Ectodermal cell (in vitro differentiated cells): ENCODE measurements around the gene SLC8A1.

ENCODE experiments used
- H3K27ac ChIP-seq: 2 replicates; pipeline ENCODE4 v1.7.0; 2013; ENCODE audit warnings: mild to moderate bottlenecking, low read depth, low read length; ENCODE audit not compliant: insufficient read depth, poor library complexity, severe bottlenecking
- H3K27me3 ChIP-seq: 2 replicates; pipeline ENCODE4 v1.7.0; 2013; ENCODE audit warnings: mild to moderate bottlenecking, low read length; ENCODE audit not compliant: insufficient read depth, control insufficient read depth, poor library complexity, severe bottlenecking
- H3K36me3 ChIP-seq: one replicate; pipeline ENCODE4 v1.7.0; 2013; ENCODE audit warnings: low read length; ENCODE audit not compliant: control insufficient read depth, insufficient read depth
- H3K4me1 ChIP-seq: one replicate; pipeline ENCODE4 v1.7.0; 2013; ENCODE audit warnings: low read length; ENCODE audit not compliant: control insufficient read depth, insufficient read depth
- H3K4me3 ChIP-seq: 2 replicates; pipeline ENCODE4 v1.7.0; 2013; ENCODE audit warnings: low read depth, low read length, control low read depth; ENCODE audit not compliant: insufficient read depth
- H3K9me3 ChIP-seq: 2 replicates; pipeline ENCODE4 v1.7.0; 2013; ENCODE audit warnings: mild to moderate bottlenecking, low read length, moderate library complexity; ENCODE audit not compliant: control insufficient read depth
- WGBS, 2 experiments: methylation state at CpG; one replicate each; pipeline ENCODE4 v1.1.7; 2013; ENCODE audit warnings: missing lambda C conversion rate in 2 of 2; 5-methylcytosine and 5-hydroxymethylcytosine counted together

Gene SLC8A1

GRCh38 chr2:40286721-40287120, 165.2 kb downstream of the SLC8A1 start:
- H3K4me3 ChIP-seq: no peak overlapping the region
- H3K27me3 ChIP-seq: no peaks in the 10 kb centered on the region
- H3K9me3 ChIP-seq: no peaks in the 10 kb centered on the region
- no peak overlapping the region for H3K27ac ChIP-seq
- WGBS, 2 experiments: 90 to 93% methylated on average over 3 of the region's 3 CpGs
- no peaks in the 10 kb centered on the region for H3K4me1 ChIP-seq
- no peaks in the 10 kb centered on the region for H3K36me3 ChIP-seq

- Histone ChIP-seq H3K4me1 (no peaks in the 10 kb centered on the region), H3K36me3 (no peaks in the 10 kb centered on the region), H3K4me3 (no peak overlapping the region), H3K27me3 (no peaks in the 10 kb centered on the region), H3K9me3 (no peaks in the 10 kb centered on the region), H3K27ac (no peak overlapping the region)
These were observed 166.5 kb downstream of the SLC8A1 start for GRCh38 chr2:40285391-40285790.

- Histone ChIP-seq H3K27ac (no peak overlapping the region), H3K36me3 (no peaks in the 10 kb centered on the region), H3K4me1 (no peaks in the 10 kb centered on the region), H3K4me3 (no peak overlapping the region), H3K9me3 (no peaks in the 10 kb centered on the region), H3K27me3 (no peaks in the 10 kb centered on the region)
- 86 to 100% methylated on average over 1 of the region's 1 CpG for WGBS, 2 experiments
These were observed 167.1 kb downstream of the SLC8A1 start for GRCh38 chr2:40284797-40285196.

GRCh38 chr2:40283111-40283909, 168.6 kb downstream of the SLC8A1 start:
- Histone ChIP-seq H3K27ac (no peak overlapping the region), H3K36me3 (no peaks in the 10 kb centered on the region), H3K4me3 (no peak overlapping the region), H3K27me3 (no peaks in the 10 kb centered on the region), H3K9me3 (no peaks in the 10 kb centered on the region), H3K4me1 (no peaks in the 10 kb centered on the region)
- 82 to 89% methylated on average over 7 of the region's 7 CpGs for WGBS, 2 experiments

GRCh38 chr2:40282428-40282827, 169.5 kb downstream of the SLC8A1 start:
- H3K4me1 ChIP-seq: no peaks in the 10 kb centered on the region
- no peak overlapping the region for H3K27ac ChIP-seq
- no peaks in the 10 kb centered on the region for H3K9me3 ChIP-seq
- WGBS, 2 experiments: 96% methylated on average over 7 of the region's 7 CpGs
- H3K27me3 ChIP-seq: no peaks in the 10 kb centered on the region
- H3K4me3 ChIP-seq: no peak overlapping the region
- H3K36me3 ChIP-seq: no peaks in the 10 kb centered on the region

GRCh38 chr2:40281021-40281940, 170.6 kb downstream of the SLC8A1 start:
- H3K27ac ChIP-seq: no peak overlapping the region
- H3K4me1 ChIP-seq: no peaks in the 10 kb centered on the region
- 83 to 91% methylated on average over 3 of the region's 3 CpGs for WGBS, 2 experiments

GRCh38 chr2:40279482-40279881, 172.4 kb downstream of the SLC8A1 start:
- H3K4me1 ChIP-seq: no peaks in the 10 kb centered on the region
- no peaks in the 10 kb centered on the region for H3K27me3 ChIP-seq
- 92 to 97% methylated on average over 2 of the region's 2 CpGs for WGBS, 2 experiments
- no peaks in the 10 kb centered on the region for H3K36me3 ChIP-seq
- no peak overlapping the region for H3K27ac ChIP-seq
- H3K9me3 ChIP-seq: no peaks in the 10 kb centered on the region
- no peak overlapping the region for H3K4me3 ChIP-seq

More at GRCh38 chr2:40281021-40281940, 170.6 kb downstream of the SLC8A1 start:
- Histone ChIP-seq H3K9me3 (no peaks in the 10 kb centered on the region), H3K36me3 (no peaks in the 10 kb centered on the region), H3K4me3 (no peak overlapping the region), H3K27me3 (no peaks in the 10 kb centered on the region)

GRCh38 chr2:40279001-40279400, 172.9 kb downstream of the SLC8A1 start:
- 85 to 93% methylated on average over 2 of the region's 2 CpGs for WGBS, 2 experiments
- H3K4me3 ChIP-seq: no peak overlapping the region
- H3K27me3 ChIP-seq: no peaks in the 10 kb centered on the region
- H3K27ac ChIP-seq: no peak overlapping the region
- H3K36me3 ChIP-seq: no peaks in the 10 kb centered on the region
- no peaks in the 10 kb centered on the region for H3K4me1 ChIP-seq
- H3K9me3 ChIP-seq: no peaks in the 10 kb centered on the region

GRCh38 chr2:40276076-40276475, 175.8 kb downstream of the SLC8A1 start:
- no peaks in the 10 kb centered on the region for H3K9me3 ChIP-seq
- no peak overlapping the region for H3K27ac ChIP-seq
- H3K4me1 ChIP-seq: no peaks in the 10 kb centered on the region
- 86% methylated on average over 1 of the region's 1 CpG for WGBS, 2 experiments
- no peaks in the 10 kb centered on the region for H3K36me3 ChIP-seq
- H3K27me3 ChIP-seq: no peaks in the 10 kb centered on the region
- no peak overlapping the region for H3K4me3 ChIP-seq

- H3K27me3 ChIP-seq: no peaks in the 10 kb centered on the region
- H3K27ac ChIP-seq: no peak overlapping the region
- no peaks in the 10 kb centered on the region for H3K36me3 ChIP-seq
- peaks cover 3% of the 10 kb centered on the region for H3K4me1 ChIP-seq
- H3K9me3 ChIP-seq: no peaks in the 10 kb centered on the region
- no peak overlapping the region for H3K4me3 ChIP-seq
- WGBS, 2 experiments: 93 to 95% methylated on average over 2 to 3 of the region's 4 CpGs
These were observed 177.6 kb downstream of the SLC8A1 start for GRCh38 chr2:40274270-40274669.
